HCT116 (cell line): ENCODE data around the gene HEATR3. TPM values are rescaled to one million over a fixed set of nuclear protein-coding genes. Genes with fewer than 3 reads are reported as not detected.

Experiments
- ATAC-seq: fragments of 200-7000 bp; cut with Tn5 transposase; 2 replicates; pipeline ENCODE4 v1.9.1; 2020; ENCODE audit warnings: mild to moderate bottlenecking, moderate library complexity
- BruUV-seq: library from RNA; stranded (reverse); fragments of 400-500 nt; replicated peaks from 2 replicates; lab custom pipeline; 2021; lab: Mats Ljungman, UMichigan
- CTCF ChIA-PET: fragments of 300-600 bp; sonication (Branson Sonifier 250); formaldehyde crosslinking; loops from one replicate; lab custom pipeline; 2021; ENCODE audit warnings: antibody characterized with exemption; lab: Charles Lee
- POLR2A ChIA-PET: fragments of 300-600, 350-600 bp; sonication (Branson Sonifier 250); formaldehyde crosslinking; loops from one replicate; lab custom pipeline; 2021; ENCODE audit warnings: antibody characterized with exemption; lab: Charles Lee
- RAD21 ChIA-PET, 2 experiments: fragments of 300-600 bp; sonication (Branson Sonifier 250); formaldehyde crosslinking; loops; one replicate each; lab custom pipeline; 2023; ENCODE audit warnings: low total read pairs in 2 of 2; ENCODE audit not compliant: uncharacterized antibody in 2 of 2, unreplicated experiment in 2 of 2, low non-redundant PET in 1 of 2; lab: Charles Lee
- DNase-seq: peaks from one replicate; pipeline ENCODE4 v3.0.0-alpha.2; 2010; ENCODE audit warnings: low read depth, low spot score
- H2AFZ ChIP-seq: fragments of 200-600 bp; shearing (Covaris generic), sonication (generic); 2 replicates; pipeline ENCODE4 v1.6.1; 2017; ENCODE audit warnings: low read depth, mixed run types, mixed read lengths, antibody characterized with exemption, low read length; ENCODE audit not compliant: poor library complexity, severe bottlenecking
- H3K27ac ChIP-seq: 2 replicates; pipeline ENCODE4 v1.5.1; 2012; ENCODE audit warnings: low read depth, low read length
- H3K27me3 ChIP-seq: fragments of 200-600 bp; sonication (generic); 2 replicates; pipeline ENCODE4 v1.6.1; 2016; ENCODE audit warnings: mixed run types, low read length, mixed read lengths; ENCODE audit not compliant: insufficient read depth
- H3K36me3 ChIP-seq, 2 experiments: fragments of 200-500 bp in 1 of 2; fragments of 200-600 bp in 1 of 2; sonication (Bioruptor generic) in 1 of 2; sonication (generic) in 1 of 2; 2 replicates each; pipeline versions ENCODE4 v1.5.1 to v1.6.1; 2014 to 2016; ENCODE audit warnings: low read length in 2 of 2, inconsistent platforms in 1 of 2, mixed read lengths in 1 of 2, mixed run types in 1 of 2; ENCODE audit not compliant: insufficient read depth in 2 of 2, control insufficient read depth in 1 of 2
- H3K4me1 ChIP-seq, 2 experiments: fragments of 200-600 bp in 1 of 2; sonication (generic) in 1 of 2; 2 replicates each; pipeline versions ENCODE4 v1.5.1 to v1.6.1; 2012 to 2017; ENCODE audit warnings: low read length in 2 of 2, inconsistent platforms in 1 of 2, mild to moderate bottlenecking in 1 of 2, mixed read lengths in 1 of 2, mixed run types in 1 of 2, moderate library complexity in 1 of 2; ENCODE audit not compliant: insufficient read depth in 2 of 2, control insufficient read depth in 1 of 2
- H3K4me2 ChIP-seq: fragments of 200-600 bp; sonication (generic); 2 replicates; pipeline ENCODE4 v1.6.1; 2017; ENCODE audit warnings: mixed run types, low read length, mixed read lengths
- H3K4me3 ChIP-seq, 2 experiments: fragments of 200-600 bp in 1 of 2; sonication (generic) in 1 of 2; replicated peaks in 1 of 2; 2 replicates each; pipeline ENCODE4 v1.5.1; 2011 to 2016; ENCODE audit warnings: low read length in 2 of 2, control low read depth in 1 of 2, low read depth in 1 of 2, mild to moderate bottlenecking in 1 of 2, mixed read lengths in 1 of 2, mixed run types in 1 of 2
- H3K79me2 ChIP-seq: fragments of 200-600 bp; sonication (generic); 2 replicates; pipeline ENCODE4 v1.6.1; 2017; ENCODE audit warnings: mild to moderate bottlenecking, mixed run types, low read length, moderate library complexity, mixed read lengths; ENCODE audit not compliant: insufficient read depth
- H3K9ac ChIP-seq: fragments of 200-600 bp; sonication (generic); 2 replicates; pipeline ENCODE4 v1.6.1; 2016; ENCODE audit warnings: low read length, mixed read lengths
- H3K9me2 ChIP-seq: fragments of 200-600 bp; sonication (generic), shearing (Covaris generic); 2 replicates; pipeline ENCODE4 v1.6.1; 2017; ENCODE audit warnings: mixed run types, mild to moderate bottlenecking, moderate library complexity; ENCODE audit not compliant: insufficient read depth
- H3K9me3 ChIP-seq, 2 experiments: fragments of 200-500 bp in 1 of 2; fragments of 200-600 bp in 1 of 2; sonication (Bioruptor generic) in 1 of 2; sonication (generic) in 1 of 2; 2 replicates each; pipeline ENCODE4 v1.6.1; 2014 to 2017; ENCODE audit warnings: low read length in 2 of 2, mixed read lengths in 2 of 2, inconsistent platforms in 1 of 2, low read depth in 1 of 2, mild to moderate bottlenecking in 1 of 2, mixed run types in 1 of 2, moderate library complexity in 1 of 2; ENCODE audit not compliant: control insufficient read depth in 1 of 2, insufficient read depth in 1 of 2
- H4K20me1 ChIP-seq: fragments of 200-600 bp; sonication (generic), shearing (Covaris generic); 2 replicates; pipeline ENCODE4 v1.6.1; 2017; ENCODE audit warnings: mixed run types, mild to moderate bottlenecking, moderate library complexity; ENCODE audit not compliant: insufficient read depth
- CBX3 ChIP-seq: IDR thresholded peaks from 2 replicates; pipeline ENCODE4 v1.6.1; 2012; ENCODE audit warnings: low read depth
- CEBPB ChIP-seq: IDR thresholded peaks from 2 replicates; pipeline ENCODE4 v1.6.1; 2012; ENCODE audit warnings: low read depth
- EGR1 ChIP-seq: IDR thresholded peaks from 2 replicates; pipeline ENCODE4 v1.6.1; 2012; ENCODE audit warnings: low read depth
- ELF1 ChIP-seq: IDR thresholded peaks from 2 replicates; pipeline ENCODE4 v1.6.1; 2012; ENCODE audit warnings: low read depth, borderline replicate concordance
- EZH2 ChIP-seq: fragments of 200-600 bp; sonication (generic); IDR thresholded peaks from 2 replicates; pipeline ENCODE4 v1.6.1; 2017; ENCODE audit warnings: antibody characterized with exemption, mixed run types
- EZH2phosphoT487 ChIP-seq: fragments of 200-600 bp; IDR thresholded peaks from 2 replicates; pipeline ENCODE4 v1.6.1; 2018; ENCODE audit warnings: antibody characterized with exemption, borderline replicate concordance
- FOSL1 ChIP-seq: IDR thresholded peaks from 2 replicates; pipeline ENCODE4 v1.6.1; 2012; ENCODE audit warnings: low read depth
- JUND ChIP-seq: IDR thresholded peaks from 2 replicates; pipeline ENCODE4 v1.6.1; 2012
- POLR2A ChIP-seq: IDR thresholded peaks from 2 replicates; pipeline ENCODE4 v1.7.0; 2011; ENCODE audit warnings: borderline replicate concordance; ENCODE audit not compliant: insufficient read depth, insufficient read length; ENCODE audit errors: extremely low read depth
- POLR2AphosphoS5 ChIP-seq: IDR thresholded peaks from 2 replicates; pipeline ENCODE4 v1.6.1; 2011; ENCODE audit warnings: mild to moderate bottlenecking, low read depth, low read length, moderate library complexity
- SP1 ChIP-seq: IDR thresholded peaks from 2 replicates; pipeline ENCODE4 v1.6.1; 2012; ENCODE audit warnings: low read depth
- SRF ChIP-seq: IDR thresholded peaks from 2 replicates; pipeline ENCODE4 v1.6.1; 2012; ENCODE audit warnings: low read depth
- TCF7L2 ChIP-seq: IDR thresholded peaks from 2 replicates; pipeline ENCODE4 v1.7.0; 2011; ENCODE audit warnings: borderline replicate concordance, inconsistent platforms; ENCODE audit not compliant: insufficient read depth, insufficient read length; ENCODE audit errors: extremely low read depth
- YY1 ChIP-seq: IDR thresholded peaks from 2 replicates; pipeline ENCODE4 v1.6.1; 2011; ENCODE audit warnings: low read length, low read depth, moderate library complexity, mild to moderate bottlenecking; ENCODE audit not compliant: insufficient replicate concordance; ENCODE audit errors: extremely low read depth
- ZFX ChIP-seq: fragments of 450-650 bp; IDR thresholded peaks from 2 replicates; pipeline ENCODE4 v1.6.1; 2017
- ZNF274 ChIP-seq: fragments of 200-500 bp; sonication (Bioruptor generic); IDR thresholded peaks from 2 replicates; pipeline ENCODE4 v1.6.1; 2014; ENCODE audit warnings: mild to moderate bottlenecking, low read depth, low read length, inconsistent platforms
- intact Hi-C: fragments of 100-400 bp; cut with micrococcal nuclease; formaldehyde crosslinking; loops from 2 replicates; pipeline ENCODE4 v1.10.0; 2022
- total RNA-seq: library from RNA; stranded (reverse); gene quantifications from one replicate; pipeline ENCODE4 v1.2.1, GENCODE V29; 2021; ENCODE audit not compliant: unreplicated experiment
- TF ChIP-seq, protein P1 (sequence below): IDR thresholded peaks from 2 replicates; pipeline ENCODE4 v1.6.1; 2012
- TF ChIP-seq, protein P2 (sequence below): IDR thresholded peaks from 2 replicates; pipeline ENCODE4 v1.6.1; 2012
- TF ChIP-seq, protein P3 (sequence below): IDR thresholded peaks from 2 replicates; pipeline ENCODE4 v1.6.1; 2012; ENCODE audit warnings: low read depth

Gene HEATR3
- total RNA-seq, 1 experiment from 2014 or later = 16.3 TPM

- Histone ChIP-seq H2AFZ (no peak overlapping the region), H3K4me1 (no peaks in the 10 kb centered on the region), H3K4me3 (no peak overlapping the region), H3K27ac (no peak overlapping the region), H3K36me3 (no peaks in the 10 kb centered on the region), H3K4me2 (no peak overlapping the region), H3K27me3 (no peaks in the 10 kb centered on the region), H3K79me2 (no peaks in the 10 kb centered on the region), H3K9me3 (no peaks in the 10 kb centered on the region), H3K9me2 (no peaks in the 10 kb centered on the region), H4K20me1 (no peaks in the 10 kb centered on the region), H3K9ac (no peak overlapping the region)
- ChIA-PET RAD21 (no interaction called here), CTCF (no interaction called here), POLR2A (no interaction called here)
- TF ChIP-seq EGR1 (no peak), CBX3 (no peak), POLR2A (no peak), SRF (no peak), CEBPB (no peak), FOSL1 (no peak), SP1 (no peak), ZNF274 (no peak), EZH2 (no peak), ELF1 (no peak), YY1 (no peak), JUND (no peak), EZH2phosphoT487 (no peak), POLR2AphosphoS5 (no peak), ZFX (no peak), TCF7L2 (no peak)
- TF ChIP-seq, protein P1, sequence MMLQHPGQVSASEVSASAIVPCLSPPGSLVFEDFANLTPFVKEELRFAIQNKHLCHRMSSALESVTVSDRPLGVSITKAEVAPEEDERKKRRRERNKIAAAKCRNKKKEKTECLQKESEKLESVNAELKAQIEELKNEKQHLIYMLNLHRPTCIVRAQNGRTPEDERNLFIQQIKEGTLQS = no peak
- TF ChIP-seq, protein P2, sequence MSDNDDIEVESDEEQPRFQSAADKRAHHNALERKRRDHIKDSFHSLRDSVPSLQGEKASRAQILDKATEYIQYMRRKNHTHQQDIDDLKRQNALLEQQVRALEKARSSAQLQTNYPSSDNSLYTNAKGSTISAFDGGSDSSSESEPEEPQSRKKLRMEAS = no peak
- TF ChIP-seq, protein P3, sequence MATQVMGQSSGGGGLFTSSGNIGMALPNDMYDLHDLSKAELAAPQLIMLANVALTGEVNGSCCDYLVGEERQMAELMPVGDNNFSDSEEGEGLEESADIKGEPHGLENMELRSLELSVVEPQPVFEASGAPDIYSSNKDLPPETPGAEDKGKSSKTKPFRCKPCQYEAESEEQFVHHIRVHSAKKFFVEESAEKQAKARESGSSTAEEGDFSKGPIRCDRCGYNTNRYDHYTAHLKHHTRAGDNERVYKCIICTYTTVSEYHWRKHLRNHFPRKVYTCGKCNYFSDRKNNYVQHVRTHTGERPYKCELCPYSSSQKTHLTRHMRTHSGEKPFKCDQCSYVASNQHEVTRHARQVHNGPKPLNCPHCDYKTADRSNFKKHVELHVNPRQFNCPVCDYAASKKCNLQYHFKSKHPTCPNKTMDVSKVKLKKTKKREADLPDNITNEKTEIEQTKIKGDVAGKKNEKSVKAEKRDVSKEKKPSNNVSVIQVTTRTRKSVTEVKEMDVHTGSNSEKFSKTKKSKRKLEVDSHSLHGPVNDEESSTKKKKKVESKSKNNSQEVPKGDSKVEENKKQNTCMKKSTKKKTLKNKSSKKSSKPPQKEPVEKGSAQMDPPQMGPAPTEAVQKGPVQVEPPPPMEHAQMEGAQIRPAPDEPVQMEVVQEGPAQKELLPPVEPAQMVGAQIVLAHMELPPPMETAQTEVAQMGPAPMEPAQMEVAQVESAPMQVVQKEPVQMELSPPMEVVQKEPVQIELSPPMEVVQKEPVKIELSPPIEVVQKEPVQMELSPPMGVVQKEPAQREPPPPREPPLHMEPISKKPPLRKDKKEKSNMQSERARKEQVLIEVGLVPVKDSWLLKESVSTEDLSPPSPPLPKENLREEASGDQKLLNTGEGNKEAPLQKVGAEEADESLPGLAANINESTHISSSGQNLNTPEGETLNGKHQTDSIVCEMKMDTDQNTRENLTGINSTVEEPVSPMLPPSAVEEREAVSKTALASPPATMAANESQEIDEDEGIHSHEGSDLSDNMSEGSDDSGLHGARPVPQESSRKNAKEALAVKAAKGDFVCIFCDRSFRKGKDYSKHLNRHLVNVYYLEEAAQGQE = no peak
- BruUV-seq = no TSS peak
- ATAC-seq (no peak), DNase-seq (no peak)
- intact Hi-C loops = loop anchor here (10.0 kb wide), 1 partner anchor 538 kb away; no protein-coding TSS in a partner anchor
Observed at GRCh38 chr16:50137268-50137667, 71.5 kb downstream of the HEATR3 start.
